AG08396 (cell line): ENCODE results near the gene CD151.
A peak's percentile ranks its signal among the peaks of the same experiment; 100 is the strongest.

Experiments
- DNase-seq: peaks from one replicate; pipeline ENCODE4 v3.0.0; 2012; ENCODE audit warnings: low spot score, mixed read lengths

Gene CD151

GRCh38 chr11:858053-858761 is 25.5 kb downstream of the CD151 start:
- no peak for DNase-seq

DNA sequence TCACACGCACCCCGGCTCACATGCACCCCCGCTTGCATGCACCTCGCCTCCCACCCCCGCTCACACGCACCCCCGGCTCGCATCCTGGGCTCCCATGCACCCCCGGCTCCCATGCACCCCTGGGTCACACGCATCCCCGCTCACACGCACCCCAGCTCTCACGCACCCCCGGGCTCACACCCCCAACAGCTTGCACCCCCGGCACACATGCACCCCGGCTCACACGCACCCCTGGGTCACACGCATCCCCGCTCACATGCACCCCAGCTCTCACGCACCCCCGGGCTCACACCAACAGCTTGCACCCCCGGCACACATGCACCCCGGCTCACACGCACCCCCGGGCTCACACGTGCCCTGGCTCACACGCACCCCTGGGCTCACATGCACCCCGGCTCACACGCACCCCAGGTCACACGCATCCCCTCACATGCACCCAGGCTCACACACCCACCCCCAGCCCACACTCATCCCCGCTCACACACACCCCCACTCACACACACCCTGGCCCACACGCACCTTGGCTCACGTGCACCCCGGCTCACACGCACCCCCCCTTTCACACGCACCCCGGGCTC is 26.1 kb downstream of the CD151 start:
- DNase-seq: no peak

DNA sequence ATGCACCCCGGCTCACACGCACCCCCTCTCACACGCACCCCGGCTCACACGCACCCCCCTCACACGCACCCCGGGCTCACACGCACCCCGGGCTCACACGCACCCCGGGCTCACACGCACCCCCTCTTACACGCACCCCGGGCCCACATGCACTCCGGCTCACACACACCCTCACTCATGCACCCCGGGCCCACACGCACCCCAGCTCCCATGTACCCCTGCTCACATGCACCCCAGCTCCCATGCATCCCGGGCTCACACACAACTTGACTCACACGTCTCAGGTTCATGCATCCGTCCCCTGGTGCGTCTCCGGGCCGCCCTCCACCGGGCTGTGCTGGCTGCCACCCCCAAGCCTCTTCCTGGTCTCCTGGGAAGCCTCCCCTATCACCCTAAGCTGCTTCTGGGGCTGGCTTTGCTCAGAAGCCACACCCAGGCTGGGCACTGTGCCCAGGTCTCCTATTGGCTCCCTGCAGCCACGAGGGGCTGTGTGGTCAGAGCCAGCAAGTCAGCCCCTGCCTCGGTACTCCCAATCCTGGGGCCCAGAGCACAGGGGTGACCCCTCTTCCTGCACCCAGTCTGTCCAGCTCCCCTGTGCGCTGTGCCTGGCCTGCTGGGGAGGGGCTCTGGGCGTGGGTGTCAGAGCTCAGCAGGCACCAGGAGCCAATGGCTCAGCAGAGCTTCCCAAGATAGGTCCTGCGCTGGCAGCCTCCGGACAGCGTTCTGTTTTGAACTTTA is 26.8 kb downstream of the CD151 start:
- peak; percentile 98 for DNase-seq

GRCh38 chr11:860234-861104 is 27.7 kb downstream of the CD151 start:
- no peak for DNase-seq

- no peak for DNase-seq
These were observed 28.3 kb downstream of the CD151 start for GRCh38 chr11:861105-861479.

DNA sequence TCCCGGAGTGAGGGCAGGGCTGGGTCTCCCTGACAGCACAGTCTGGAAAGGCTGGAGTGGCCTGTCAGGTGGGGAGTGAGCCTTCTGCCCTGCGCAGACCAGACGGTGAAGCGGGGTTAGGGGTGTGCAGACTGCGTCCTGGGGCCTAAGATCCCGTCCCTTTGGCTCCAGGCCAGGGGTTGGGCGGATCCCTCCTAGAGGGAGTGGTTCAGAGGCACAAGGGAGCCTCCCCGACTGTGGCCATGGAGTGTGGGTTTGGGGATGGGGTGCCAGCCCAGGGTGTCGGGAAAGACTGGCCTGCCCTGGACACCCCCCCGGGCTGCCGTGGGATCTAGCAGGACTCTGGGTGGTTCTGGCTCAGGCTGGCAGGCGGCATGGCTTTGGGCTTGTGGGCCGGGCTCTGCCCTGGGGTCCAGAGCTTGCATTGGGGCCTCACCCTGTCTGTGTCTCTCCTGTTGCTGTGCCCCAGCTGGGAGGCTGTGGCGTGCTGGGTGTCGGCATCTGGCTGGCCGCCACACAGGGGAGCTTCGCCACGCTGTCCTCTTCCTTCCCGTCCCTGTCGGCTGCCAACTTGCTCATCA is 29.4 kb downstream of the CD151 start:
- DNase-seq: no peak

- DNase-seq: no peak
These were observed 29.9 kb downstream of the CD151 start for GRCh38 chr11:862696-863022.

- DNase-seq: no peak
These were observed 30.5 kb downstream of the CD151 start for GRCh38 chr11:863023-863909.

DNA sequence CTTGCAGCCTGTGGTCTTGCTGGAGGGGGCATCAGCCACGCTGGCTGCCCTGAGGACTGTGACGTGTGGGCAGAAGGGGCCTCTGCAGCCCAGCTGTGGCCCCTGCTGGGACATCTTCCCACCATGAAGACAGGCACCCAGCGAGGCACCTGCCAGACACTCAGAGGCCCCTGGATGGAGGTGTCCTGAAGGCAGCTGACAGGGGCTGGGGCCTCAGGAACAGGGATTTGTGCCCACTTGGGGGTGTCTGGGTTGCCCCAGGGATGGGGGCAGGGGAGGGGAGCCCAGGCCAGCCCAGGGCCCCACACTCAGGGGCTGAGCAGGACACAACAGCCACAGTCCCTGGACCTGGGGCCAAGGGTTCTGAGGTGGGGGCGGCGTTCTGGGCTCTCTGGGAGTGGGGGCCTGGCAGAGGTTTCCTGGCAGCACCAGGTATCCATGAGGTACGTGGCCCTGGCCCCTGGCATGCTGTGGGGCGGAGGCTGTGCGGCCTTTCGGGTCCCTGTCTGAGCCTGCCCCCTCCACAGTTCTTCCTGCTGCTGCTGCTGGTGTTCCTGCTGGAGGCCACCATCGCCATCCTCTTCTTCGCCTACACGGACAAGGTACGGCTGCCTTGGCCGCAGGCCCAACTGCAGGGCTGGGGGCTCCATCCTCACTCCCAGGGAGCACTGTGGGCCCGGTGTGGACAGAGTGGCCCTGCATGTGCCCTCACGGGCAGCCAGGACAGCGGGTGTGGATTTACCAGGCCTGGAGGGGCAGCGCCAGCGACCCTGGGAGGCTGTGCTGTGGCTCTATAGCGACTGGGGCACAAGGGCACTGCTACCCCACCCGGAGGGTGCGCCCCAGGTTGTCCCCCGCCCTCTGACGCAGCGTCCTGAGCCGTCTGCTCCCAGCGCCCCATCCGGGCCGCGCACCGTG is 31.4 kb downstream of the CD151 start:
- no peak for DNase-seq

DNA sequence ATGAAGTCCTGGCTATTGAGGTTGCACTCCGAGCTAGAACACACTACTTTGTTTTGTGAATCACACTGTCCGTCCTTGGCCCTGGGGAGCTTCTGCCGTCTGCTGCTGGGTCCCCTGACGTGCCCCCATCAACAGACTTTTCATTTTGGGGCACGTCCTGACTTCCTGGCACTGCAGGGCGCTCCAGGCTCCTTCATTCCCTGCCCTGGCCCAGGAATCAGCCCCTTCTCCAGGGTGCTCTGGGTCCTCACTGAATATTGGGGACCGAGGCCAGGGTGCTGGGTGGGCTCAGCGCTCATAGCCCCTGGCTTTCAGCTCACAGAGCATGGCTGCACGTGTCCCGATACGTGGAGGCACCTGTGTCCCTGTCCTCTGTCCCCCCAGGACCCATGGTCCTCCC is 32.1 kb downstream of the CD151 start:
- no peak for DNase-seq

- no peak for DNase-seq
These were observed 33.0 kb downstream of the CD151 start for GRCh38 chr11:865462-866430.

DNA sequence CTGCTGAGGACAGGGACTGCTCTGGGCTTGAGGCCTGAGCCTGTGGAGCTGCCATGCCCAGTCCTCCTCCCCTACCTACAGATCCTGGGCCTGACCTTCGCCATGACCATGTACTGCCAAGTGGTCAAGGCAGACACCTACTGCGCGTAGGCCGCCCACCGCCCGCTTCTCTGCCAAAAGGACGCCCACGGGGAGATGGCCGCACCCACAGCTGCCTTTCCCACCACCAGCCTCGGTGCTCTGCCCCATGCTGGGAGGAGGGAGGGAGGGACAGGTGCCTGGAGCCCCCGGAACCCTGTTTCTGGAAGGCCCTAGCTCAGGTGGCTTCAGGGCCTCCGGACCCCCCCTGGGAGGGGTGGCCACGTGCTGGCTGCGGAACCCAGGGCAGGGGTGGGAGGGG is 33.7 kb downstream of the CD151 start:
- DNase-seq: no peak

GRCh38 chr11:867856-868358 is 35.2 kb downstream of the CD151 start:
- no peak for DNase-seq

DNA sequence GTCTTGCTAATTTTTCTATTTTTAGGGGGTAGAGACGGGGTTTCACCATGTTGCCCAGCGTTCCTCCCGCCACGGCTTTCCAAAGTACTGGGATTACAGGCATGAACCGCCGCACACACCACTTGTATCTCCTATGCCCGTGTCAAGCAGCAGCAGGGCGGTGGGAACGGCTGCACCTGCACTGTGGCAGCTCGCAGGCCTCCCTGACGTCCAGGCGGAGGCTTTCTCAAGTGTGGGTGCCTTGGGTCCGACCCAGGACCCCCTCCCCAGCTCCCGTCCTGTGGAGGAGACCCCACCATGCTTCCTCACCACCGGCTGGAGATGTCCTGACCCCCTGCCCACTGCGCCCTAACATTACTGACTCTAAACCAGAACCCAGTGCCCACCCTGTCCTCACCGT is 35.6 kb downstream of the CD151 start:
- no peak for DNase-seq

GRCh38 chr11:868802-869201 is 36.0 kb downstream of the CD151 start:
- DNase-seq: no peak

DNA sequence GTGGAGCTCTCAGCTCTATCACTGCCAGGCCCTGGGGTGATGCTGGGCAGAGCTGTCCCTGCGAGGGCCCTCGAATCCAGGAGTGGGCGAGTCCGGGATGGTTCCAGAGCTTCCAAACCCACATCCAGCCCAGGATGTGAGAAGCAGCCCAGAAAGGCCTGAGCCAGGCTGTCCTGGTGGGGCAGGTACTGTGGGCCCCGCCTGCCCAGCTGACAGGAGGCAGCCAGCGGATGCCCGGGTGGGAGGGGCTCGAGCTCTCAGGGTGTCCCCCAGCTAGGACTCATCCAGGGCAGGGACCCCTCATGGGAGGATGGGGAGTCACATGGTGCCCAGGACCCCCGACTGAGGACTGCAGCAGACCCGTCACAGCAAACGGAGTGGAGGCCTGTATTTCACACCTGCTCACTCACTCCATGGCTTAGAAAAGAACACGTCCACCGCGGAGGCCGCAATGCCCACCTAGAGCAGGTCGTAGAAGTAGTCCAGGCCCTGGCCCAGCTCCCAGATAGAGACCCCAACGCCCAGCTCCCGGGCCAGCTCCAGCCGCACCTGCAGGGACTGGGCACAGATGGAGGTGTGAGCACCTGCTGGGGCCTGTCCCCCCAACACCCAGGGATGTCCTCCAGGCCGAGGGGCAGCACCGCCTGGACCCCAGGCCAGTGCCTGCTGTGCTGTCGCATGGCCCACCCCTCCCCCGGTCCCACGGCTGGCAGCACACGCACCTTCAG is 36.8 kb downstream of the CD151 start:
- no peak for DNase-seq

DNA sequence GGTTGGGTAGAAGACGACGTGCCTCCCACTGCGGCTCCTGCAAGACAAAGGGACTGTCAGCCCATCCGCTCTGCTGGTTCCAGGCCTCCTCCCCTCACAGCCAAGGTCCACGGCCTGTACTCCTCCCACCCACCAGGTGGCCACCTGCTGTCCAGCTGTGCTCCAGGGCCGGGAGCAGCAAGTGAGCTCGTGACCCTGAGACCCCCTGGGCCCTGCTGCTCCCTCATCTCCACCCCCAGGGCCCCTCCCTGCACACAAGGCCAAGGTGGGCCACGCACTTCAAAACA is 37.3 kb downstream of the CD151 start:
- DNase-seq: no peak

DNA sequence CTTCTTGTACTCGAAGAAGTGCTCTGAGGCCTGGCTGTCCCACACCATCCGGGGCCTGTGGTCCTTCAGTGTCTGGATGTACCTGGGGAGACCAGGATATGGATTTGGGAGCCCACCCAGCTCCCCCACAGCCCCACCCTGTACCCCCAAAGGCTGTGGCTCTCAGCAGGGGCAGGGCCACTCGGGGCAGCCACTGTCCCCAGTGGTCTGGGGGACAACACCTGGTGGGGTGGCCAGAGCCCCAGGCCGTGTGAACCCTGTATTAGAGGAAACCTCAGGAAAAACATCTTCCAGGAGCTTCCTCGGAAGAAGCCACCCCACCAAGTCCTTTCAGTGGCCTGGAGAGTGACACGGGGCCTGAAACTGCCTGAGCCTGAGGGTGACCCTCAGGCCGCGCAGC is 37.7 kb downstream of the CD151 start:
- DNase-seq: no peak
